PFSK-1 (cell line): Measurements from ENCODE around the gene TRMT6.

ENCODE experiments used
- POLR2AphosphoS5 ChIP-seq: IDR thresholded peaks from 2 replicates; pipeline ENCODE4 v1.6.1; 2012; ENCODE audit warnings: low read depth, mild to moderate bottlenecking, control low read depth, low read length, moderate library complexity
- REST ChIP-seq, 2 experiments: IDR thresholded peaks; 2 replicates each; pipeline versions ENCODE4 v1.6.1 to v1.8.0; 2011 to 2012; ENCODE audit warnings: low read depth in 2 of 2, low read length in 2 of 2, control low read depth in 1 of 2, inconsistent platforms in 1 of 2, mild to moderate bottlenecking in 1 of 2, moderate library complexity in 1 of 2; ENCODE audit not compliant: insufficient read depth in 1 of 2
- SIN3A ChIP-seq: IDR thresholded peaks from 2 replicates; pipeline ENCODE4 v1.6.1; 2012; ENCODE audit warnings: mild to moderate bottlenecking, low read length, moderate library complexity, borderline replicate concordance; ENCODE audit not compliant: insufficient read depth
- TAF1 ChIP-seq: IDR thresholded peaks from 2 replicates; pipeline ENCODE4 v1.6.1; 2012; ENCODE audit warnings: low read length, control low read depth, borderline replicate concordance; ENCODE audit not compliant: insufficient read depth

GRCh38 chr20:5927749-5928462, 22.4 kb downstream of the TRMT6 start:
- TF ChIP-seq TAF1 (no peak), REST (IDR thresholded peaks at IDR 0.05; ENCODE audit: insufficient read depth in 1 of 2, low read depth in 2 of 2, low read length in 2 of 2) (no peak), SIN3A (no peak), POLR2AphosphoS5 (no peak)
